HEK293 (cell line): ENCODE measurements around the gene DYNLT4.

Experiments
- CTCF ChIA-PET: fragments of 350-600 bp; formaldehyde crosslinking; extraction: SDS; loops from one replicate; lab custom pipeline; 2021; ENCODE audit warnings: antibody characterized with exemption; lab: Yijun Ruan, JAX
- POLR2A ChIA-PET: fragments of 300-600 bp; formaldehyde crosslinking; extraction: SDS; loops from one replicate; lab custom pipeline; 2020; ENCODE audit warnings: antibody characterized with exemption, inconsistent platforms; lab: Yijun Ruan, JAX
- H3K27ac ChIP-seq: fragments of 200-500 bp; sonication (Bioruptor generic); 2 replicates; pipeline ENCODE4 v1.5.1; 2014; ENCODE audit warnings: low read depth, low read length, control low read depth, inconsistent platforms; ENCODE audit errors: extremely low read depth
- H3K36me3 ChIP-seq, 2 experiments: fragments of 200-500 bp in 1 of 2; sonication (Bioruptor generic) in 1 of 2; 1 replicate in 1 of 2; 2 replicates in 1 of 2; pipeline ENCODE4 v1.5.1; 2014 to 2017; ENCODE audit warnings: inconsistent platforms in 2 of 2, low read length in 2 of 2; ENCODE audit not compliant: control insufficient read depth in 2 of 2, insufficient read depth in 1 of 2
- H3K4me1 ChIP-seq: fragments of 200-500 bp; sonication (Bioruptor generic); 2 replicates; pipeline ENCODE4 v1.5.1; 2014; ENCODE audit warnings: mild to moderate bottlenecking, low read length, inconsistent platforms; ENCODE audit not compliant: control insufficient read depth, insufficient read depth
- H3K4me3 ChIP-seq: 2 replicates; pipeline ENCODE4 v1.5.1; 2011; ENCODE audit warnings: low read depth, mild to moderate bottlenecking, control low read depth, low read length, moderate library complexity
- H3K9me3 ChIP-seq: fragments of 200-500 bp; sonication (Bioruptor generic); 2 replicates; pipeline ENCODE4 v1.5.1; 2014; ENCODE audit warnings: low read depth, low read length, inconsistent platforms; ENCODE audit not compliant: control insufficient read depth, insufficient read depth
- FEZF1 ChIP-seq: fragments of 450-650 bp; formaldehyde crosslinking; IDR thresholded peaks from 2 replicates; pipeline ENCODE4 v1.5.1; 2016; ENCODE audit warnings: missing biosample characterization, missing genetic modification characterization
- HOXD13 ChIP-seq: sonication (generic); formaldehyde crosslinking; IDR thresholded peaks from 2 replicates; pipeline ENCODE4 v1.8.0; 2022; ENCODE audit warnings: missing genetic modification reagents, borderline replicate concordance
- PBX3 ChIP-seq: sonication (generic); formaldehyde crosslinking; IDR thresholded peaks from 2 replicates; pipeline ENCODE4 v1.8.1; 2022; ENCODE audit warnings: mild to moderate bottlenecking, moderate library complexity, missing genetic modification reagents
- TCF7L2 ChIP-seq: IDR thresholded peaks from 2 replicates; pipeline ENCODE4 v1.6.1; 2011; ENCODE audit warnings: low read depth, mild to moderate bottlenecking, inconsistent platforms, low read length, moderate library complexity, borderline replicate concordance
- ZBTB17 ChIP-seq: fragments of 450-650 bp; formaldehyde crosslinking; IDR thresholded peaks from 2 replicates; pipeline ENCODE4 v1.5.1; 2016; ENCODE audit warnings: missing biosample characterization, missing genetic modification characterization
- ZNF169 ChIP-seq: fragments of 450-650 bp; formaldehyde crosslinking; IDR thresholded peaks from 2 replicates; pipeline ENCODE4 v1.5.1; 2016; ENCODE audit warnings: missing biosample characterization, missing genetic modification characterization
- ZNF2 ChIP-seq: fragments of 450-650 bp; formaldehyde crosslinking; IDR thresholded peaks from 2 replicates; pipeline ENCODE4 v1.5.1; 2016; ENCODE audit warnings: missing biosample characterization, missing genetic modification characterization
- ZNF211 ChIP-seq: fragments of 450-650 bp; formaldehyde crosslinking; IDR thresholded peaks from 2 replicates; pipeline ENCODE4 v1.5.1; 2016; ENCODE audit warnings: low read depth, missing biosample characterization, missing genetic modification characterization
- ZNF26 ChIP-seq: fragments of 450-650 bp; formaldehyde crosslinking; IDR thresholded peaks from 2 replicates; pipeline ENCODE4 v1.5.1; 2016; ENCODE audit warnings: missing biosample characterization, missing genetic modification characterization
- ZNF266 ChIP-seq: fragments of 450-650 bp; formaldehyde crosslinking; IDR thresholded peaks from 2 replicates; pipeline ENCODE4 v1.5.1; 2016; ENCODE audit warnings: missing biosample characterization, missing genetic modification characterization, low read depth
- ZNF274 ChIP-seq, 2 experiments: fragments of 200-500 bp in 1 of 2; fragments of 450-650 bp in 1 of 2; sonication (Bioruptor generic) in 1 of 2; formaldehyde crosslinking in 1 of 2; IDR thresholded peaks; 2 replicates each; pipeline versions ENCODE4 v1.5.1 to v1.6.1; 2014 to 2016; ENCODE audit warnings: borderline replicate concordance in 1 of 2, inconsistent platforms in 1 of 2, low read length in 1 of 2, missing biosample characterization in 1 of 2, missing genetic modification characterization in 1 of 2
- ZNF292 ChIP-seq: fragments of 450-650 bp; formaldehyde crosslinking; IDR thresholded peaks from 2 replicates; pipeline ENCODE4 v1.5.1; 2016; ENCODE audit warnings: low read depth, missing biosample characterization, missing genetic modification characterization, borderline replicate concordance
- ZNF514 ChIP-seq: fragments of 450-650 bp; formaldehyde crosslinking; IDR thresholded peaks from 2 replicates; pipeline ENCODE4 v1.5.1; 2016; ENCODE audit warnings: missing biosample characterization, missing genetic modification characterization
- ZNF521 ChIP-seq: fragments of 450-650 bp; formaldehyde crosslinking; IDR thresholded peaks from 2 replicates; pipeline ENCODE4 v1.5.1; 2017; ENCODE audit warnings: missing biosample characterization, mild to moderate bottlenecking, missing genetic modification characterization
- ZNF530 ChIP-seq: fragments of 450-650 bp; formaldehyde crosslinking; IDR thresholded peaks from 2 replicates; pipeline ENCODE4 v1.5.1; 2016; ENCODE audit warnings: low read depth, missing biosample characterization, missing genetic modification characterization
- ZNF560 ChIP-seq: fragments of 450-650 bp; formaldehyde crosslinking; IDR thresholded peaks from 2 replicates; pipeline ENCODE4 v1.5.1; 2017; ENCODE audit warnings: missing biosample characterization, missing genetic modification characterization, borderline replicate concordance
- ZNF629 ChIP-seq: fragments of 450-650 bp; formaldehyde crosslinking; IDR thresholded peaks from 2 replicates; pipeline ENCODE4 v1.5.1; 2017; ENCODE audit warnings: missing biosample characterization, missing genetic modification characterization
- ZSCAN30 ChIP-seq: fragments of 450-650 bp; IDR thresholded peaks from 2 replicates; pipeline ENCODE4 v1.5.1; 2018; ENCODE audit warnings: missing biosample characterization, mild to moderate bottlenecking, missing genetic modification characterization, moderate library complexity

Gene DYNLT4

DNA sequence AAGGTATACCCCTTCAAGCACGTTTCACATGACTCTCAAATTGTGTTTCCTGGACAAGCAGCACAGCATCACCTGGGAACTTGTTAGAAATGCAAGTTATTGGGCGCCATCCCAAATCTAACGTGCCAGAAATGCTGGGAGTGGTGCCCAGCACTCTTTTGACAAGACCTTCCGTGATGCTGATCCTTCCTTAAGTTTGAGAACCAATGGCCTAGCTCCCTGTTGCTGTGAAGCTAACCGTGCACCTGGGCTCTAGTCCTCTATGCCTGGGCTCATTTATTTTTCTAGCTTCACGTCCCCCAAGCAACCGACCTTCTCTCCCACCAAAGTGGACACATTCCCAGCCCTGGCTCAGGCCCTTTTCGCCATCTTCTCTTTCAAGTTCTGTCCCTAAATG, 23.5 kb downstream of the DYNLT4 start (continued):
- TF ChIP-seq ZNF266 (no peak), ZNF530 (tag by site-specific recombination) (no peak), ZNF2 (tag by site-specific recombination) (no peak), ZNF514 (tag by site-specific recombination) (no peak), ZNF560 (tag by site-specific recombination) (no peak)

- TF ChIP-seq ZNF211 (tag by site-specific recombination) (no peak), ZNF629 (tag by site-specific recombination) (no peak), ZBTB17 (tag by site-specific recombination) (peak; percentile 31; the same call in 1 of the 2 replicates)
- H3K27ac ChIP-seq, result no peak overlapping the region
- peaks cover 36 to 66% of the 10 kb centered on the region in 2 experiments; a peak in 2 of 3 replicates for H3K36me3 ChIP-seq
- ChIA-PET CTCF (interaction anchor here (1.0 kb wide), 1 partner anchor 52 kb away, joined by 4 read pairs; no protein-coding TSS in a partner anchor), POLR2A (interaction anchor here (0.6 to 2.3 kb wide), 14 partner anchors 9 to 741 kb away, joined by 3 to 13 read pairs (median 4); partner anchors contain the start of genes PLK3, PRDX1 and UROD)
- H3K4me1 ChIP-seq, result 0 out of 2 replicates have a peak, but pooled peaks cover under 1% of the 10 kb centered on the region
- H3K9me3 ChIP-seq, result no peaks in the 10 kb centered on the region
- H3K4me3 ChIP-seq, result no peak overlapping the region
Measured at GRCh38 chr1:44780583-44781121, 26.5 kb downstream of the DYNLT4 start.

DNA sequence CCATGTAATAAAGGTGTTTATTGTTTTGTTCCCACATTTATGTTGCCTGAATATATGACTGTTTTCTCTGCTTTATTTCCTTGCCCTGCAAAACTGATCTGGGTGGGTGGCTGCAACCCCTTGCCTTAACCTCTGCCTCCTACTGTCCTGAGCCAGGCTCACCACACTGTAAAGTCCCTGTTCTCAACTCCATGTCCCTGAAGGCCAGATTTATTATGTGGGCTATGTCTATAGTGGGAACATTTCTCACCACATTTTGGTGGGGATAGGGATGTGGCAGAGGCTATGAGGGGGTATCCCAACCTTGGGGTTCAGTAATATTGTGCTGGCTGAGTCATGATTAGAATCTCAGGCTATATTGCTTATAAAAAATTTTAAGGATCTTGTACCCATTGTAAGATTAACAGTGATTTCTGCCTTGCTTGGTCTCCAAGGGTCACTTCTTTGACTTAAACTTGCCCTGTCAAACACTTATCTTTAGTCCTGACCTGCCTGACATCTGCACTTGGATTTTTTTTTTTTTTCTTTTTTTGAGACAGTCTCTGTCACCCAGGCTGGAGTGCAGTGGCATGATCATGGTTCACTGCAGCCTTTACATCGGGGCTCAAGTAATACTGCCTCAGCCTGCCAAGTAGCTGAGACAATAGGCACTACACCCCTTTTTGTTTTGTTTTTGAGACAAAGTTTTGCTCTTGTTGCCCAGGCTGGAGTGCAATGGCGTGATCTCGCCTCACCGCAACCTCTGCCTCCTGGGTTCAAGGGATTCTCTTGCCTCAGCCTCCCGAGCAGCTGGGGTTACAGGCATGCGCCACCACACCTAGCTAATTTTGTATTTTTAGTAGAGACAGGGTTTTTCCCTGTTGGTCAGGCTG, 28.2 kb downstream of the DYNLT4 start:
- Histone ChIP-seq H3K36me3 (peaks cover 36 to 66% of the 10 kb centered on the region in 2 experiments; a peak in 2 of 3 replicates), H3K4me3 (no peak overlapping the region), H3K4me1 (no peaks in the 10 kb centered on the region), H3K27ac (no peak overlapping the region), H3K9me3 (no peaks in the 10 kb centered on the region)
- TF ChIP-seq ZNF169 (tag by site-specific recombination) (no peak), TCF7L2 (no peak), HOXD13 (no peak), ZNF292 (tag by site-specific recombination) (no peak), FEZF1 (no peak), ZNF521 (tag by site-specific recombination) (no peak)
- CTCF ChIA-PET, result interaction anchor here (1.0 kb wide), 1 partner anchor 14 kb away, joined by 4 read pairs; no protein-coding TSS in a partner anchor
- POLR2A ChIA-PET, result interaction anchor here (1.0 to 2.3 kb wide), 3 partner anchors 14 to 233 kb away, joined by 3 to 13 read pairs (median 4); partner anchors contain the start of gene UROD

DNA sequence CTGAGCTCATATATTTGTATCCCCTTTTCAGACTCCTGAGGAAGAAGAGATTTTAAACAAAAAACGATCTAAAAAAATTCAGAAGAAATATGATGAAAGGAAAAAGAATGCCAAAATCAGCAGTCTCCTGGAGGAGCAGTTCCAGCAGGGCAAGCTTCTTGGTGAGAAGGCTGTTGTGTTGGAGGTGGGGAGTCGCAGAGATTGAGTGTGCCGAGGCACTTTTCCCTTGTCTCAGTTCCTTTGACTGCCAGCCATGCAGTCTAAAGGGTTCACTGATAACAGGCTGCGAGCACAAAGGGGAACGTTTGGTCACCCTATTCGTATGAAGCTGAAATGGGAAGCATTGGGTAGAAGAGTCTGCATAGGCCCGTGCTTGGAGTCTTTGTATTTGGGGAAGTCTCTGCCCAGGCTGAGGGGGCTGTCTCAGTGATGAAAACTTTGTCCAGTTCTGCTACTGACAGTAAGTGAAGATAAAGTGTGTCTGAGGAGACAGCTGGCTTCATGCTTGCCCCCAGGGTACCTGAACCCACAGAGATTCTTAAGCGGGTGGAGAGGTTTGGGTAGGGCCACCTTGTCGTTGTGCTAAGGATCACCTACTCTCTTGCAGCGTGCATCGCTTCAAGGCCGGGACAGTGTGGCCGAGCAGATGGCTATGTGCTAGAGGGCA, 29.0 kb downstream of the DYNLT4 start:
- Histone ChIP-seq H3K9me3 (no peaks in the 10 kb centered on the region), H3K4me1 (no peaks in the 10 kb centered on the region), H3K36me3 (peaks cover 36 to 66% of the 10 kb centered on the region in 2 experiments; a peak in 2 of 3 replicates)
- ChIA-PET POLR2A (interaction anchor here (0.7 to 1.0 kb wide), 5 partner anchors 15 to 234 kb away, joined by 3 to 4 read pairs (median 3); partner anchors contain the start of gene UROD), CTCF (interaction anchor here (1.0 to 1.3 kb wide), 2 partner anchors 9 to 47 kb away, joined by 5 to 6 read pairs; partner anchors contain the start of gene RNU5D-1)
- TF ChIP-seq ZNF169 (tag by site-specific recombination) (no peak), ZSCAN30 (tag by site-specific recombination) (no peak), PBX3 (no peak), ZNF26 (no peak), ZNF274 (IDR thresholded peaks at IDR 0.05; ENCODE audit: low read length) (no peak), ZNF274 (tag by site-specific recombination; IDR thresholded peaks at IDR 0.05; ENCODE audit: borderline replicate concordance) (no peak)
- TF ChIP-seq, all 188 proteins: peak for 0
- peak overlapping the region; percentile 99; the same call in 1 of the 2 replicates for H3K27ac ChIP-seq
- H3K4me3 ChIP-seq, result no peak overlapping the region
